ENCODE measurements around the gene TAF8.

The TAF8 gene

DNA sequence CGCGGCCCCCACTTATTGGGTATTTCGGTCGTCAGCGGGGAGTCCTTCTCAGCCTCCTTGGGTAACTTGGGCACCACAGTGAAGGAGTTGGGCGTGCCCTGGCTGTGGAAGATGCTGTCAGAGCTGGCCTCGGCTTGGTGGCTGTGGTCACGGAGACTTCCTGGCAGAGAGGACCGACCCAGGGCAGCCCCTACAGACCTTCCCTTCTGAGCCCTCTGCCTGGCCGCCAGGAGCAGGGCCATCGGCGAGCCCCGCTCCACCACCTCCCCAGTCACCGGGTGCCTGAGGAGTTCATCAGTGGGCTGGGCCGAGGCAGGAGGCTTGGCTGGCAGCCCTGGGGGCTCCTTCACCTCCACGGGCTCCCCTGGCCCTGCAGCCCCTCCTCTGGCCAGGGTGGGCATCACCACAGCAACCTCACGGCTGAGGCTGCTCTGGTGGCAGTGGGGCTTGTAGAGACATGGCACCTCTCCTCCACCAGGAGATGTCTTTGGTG lies 54.9 kb downstream of the TAF8 start:
- H3K4me3 ChIP-seq (ENCODE audit: low read depth, low read length): no peak overlapping the region
- no peak for DNase-seq (ENCODE audit: low read depth, low spot score)
- TF ChIP-seq CTCF (IDR thresholded peaks at IDR 0.05; ENCODE audit: low read depth, low read length): no peak
- in situ Hi-C loops (cut with HindIII; ENCODE audit: low sequenced_read_pairs): no loop called here

GRCh38 chr6:42105709-42106108 lies 55.4 kb downstream of the TAF8 start:
- no peak overlapping the region for H3K4me3 ChIP-seq (ENCODE audit: low read depth, low read length)
- in situ Hi-C loops (cut with HindIII; ENCODE audit: low sequenced_read_pairs): no loop called here
- no peak for TF ChIP-seq CTCF (IDR thresholded peaks at IDR 0.05; ENCODE audit: low read depth, low read length)
- no peak for DNase-seq (ENCODE audit: low read depth, low spot score)

DNA sequence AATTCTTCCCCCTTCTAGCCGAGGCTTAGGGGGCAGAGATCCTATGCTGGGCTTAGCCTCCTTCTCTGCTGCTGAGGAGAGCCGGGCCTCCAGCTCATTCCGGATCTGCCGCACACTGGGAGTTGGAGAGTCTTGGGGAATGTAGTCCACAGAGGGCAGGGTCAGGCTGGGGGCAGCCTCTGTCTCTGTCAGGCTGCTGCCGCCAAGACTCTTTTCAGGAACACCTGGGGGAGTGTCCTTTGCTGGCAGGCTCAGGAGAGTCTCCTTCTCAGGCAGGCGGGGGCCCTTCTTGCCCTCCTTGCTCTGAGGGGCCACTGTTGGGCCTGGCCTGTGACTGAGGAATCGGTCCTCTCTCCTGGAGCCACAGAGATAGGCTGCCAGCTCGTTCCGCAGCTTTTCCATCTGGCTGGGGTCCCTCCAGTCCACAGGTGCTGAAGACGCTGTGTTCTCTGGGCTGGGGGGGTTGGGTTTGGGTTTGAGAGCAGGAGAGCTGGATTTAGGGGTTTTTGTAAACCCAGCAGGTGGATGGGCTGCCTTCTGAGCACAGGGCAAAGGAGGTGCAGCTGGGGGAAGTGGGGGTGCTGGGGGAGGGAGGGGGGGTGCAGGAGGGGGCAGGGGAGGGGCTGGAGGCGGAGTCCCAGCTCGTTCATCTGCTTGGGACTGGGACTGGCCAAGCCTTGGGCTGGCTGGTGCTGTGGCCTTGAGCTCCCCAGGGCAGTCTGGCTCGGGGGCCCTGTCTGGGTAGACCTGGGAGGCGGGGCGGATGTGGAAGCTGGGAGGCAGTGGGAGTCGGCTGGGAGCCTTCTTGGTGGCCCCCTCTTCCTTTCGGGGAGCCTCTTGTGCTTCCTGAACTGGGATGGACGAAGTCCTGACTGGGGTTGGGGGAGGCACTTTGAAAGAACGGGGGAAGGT lies 56.0 kb downstream of the TAF8 start:
- in situ Hi-C loops (cut with HindIII; ENCODE audit: low sequenced_read_pairs): no loop called here
- H3K4me3 ChIP-seq (ENCODE audit: low read depth, low read length): no peak overlapping the region
- TF ChIP-seq CTCF (IDR thresholded peaks at IDR 0.05; ENCODE audit: low read depth, low read length): no peak
- DNase-seq (ENCODE audit: low read depth, low spot score): no peak

DNA sequence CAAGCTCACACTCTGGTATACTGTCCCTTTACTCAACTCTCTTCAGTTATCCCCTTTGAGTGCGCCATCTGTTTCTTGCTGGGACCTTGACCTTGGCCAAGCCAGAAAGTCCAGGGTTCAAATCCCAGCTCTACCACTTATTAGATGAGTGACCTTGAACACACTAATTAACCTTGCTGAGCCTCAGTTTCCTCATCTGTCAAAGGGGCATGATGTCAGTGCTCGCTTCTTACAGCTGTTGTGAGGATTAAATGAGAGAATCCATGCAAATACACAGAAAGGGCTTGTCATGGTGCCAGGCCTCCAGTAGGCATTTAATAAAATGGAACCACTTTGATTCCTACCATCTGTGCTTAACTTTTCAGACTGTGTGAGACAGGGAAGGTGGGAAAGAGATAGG lies 57.7 kb downstream of the TAF8 start:
- H3K4me3 ChIP-seq (ENCODE audit: low read depth, low read length): no peak overlapping the region
- in situ Hi-C loops (cut with HindIII; ENCODE audit: low sequenced_read_pairs): no loop called here
- DNase-seq (ENCODE audit: low read depth, low spot score): no peak
- TF ChIP-seq CTCF (IDR thresholded peaks at IDR 0.05; ENCODE audit: low read depth, low read length): no peak

DNA sequence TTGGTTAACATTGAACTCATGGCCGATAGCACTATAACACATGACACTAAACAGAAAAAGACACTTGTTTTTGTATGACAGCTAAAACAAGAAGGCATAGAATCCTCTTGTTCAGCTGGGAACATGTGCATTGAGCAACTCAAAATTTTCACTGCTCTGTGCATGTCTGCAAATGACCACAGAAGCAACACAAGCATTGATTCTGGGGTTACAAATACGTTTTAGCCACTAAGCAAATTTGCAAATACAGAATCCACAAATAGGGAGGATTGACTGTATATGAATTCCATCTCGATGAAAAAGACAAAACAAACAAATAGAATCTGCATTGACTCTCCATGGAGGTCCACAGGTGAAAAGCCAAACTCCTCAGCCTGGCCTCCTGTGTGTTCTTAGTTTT lies 60.4 kb downstream of the TAF8 start:
- no peak overlapping the region for H3K4me3 ChIP-seq (ENCODE audit: low read depth, low read length)
- in situ Hi-C loops (cut with HindIII; ENCODE audit: low sequenced_read_pairs): no loop called here
- TF ChIP-seq CTCF (IDR thresholded peaks at IDR 0.05; ENCODE audit: low read depth, low read length): no peak
- no peak for DNase-seq (ENCODE audit: low read depth, low spot score)

- DNase-seq (ENCODE audit: low read depth, low spot score): no peak
- TF ChIP-seq CTCF (IDR thresholded peaks at IDR 0.05; ENCODE audit: low read depth, low read length): no peak
- no peak overlapping the region for H3K4me3 ChIP-seq (ENCODE audit: low read depth, low read length)
- in situ Hi-C loops (cut with HindIII; ENCODE audit: low sequenced_read_pairs): no loop called here
Observed at GRCh38 chr6:42112351-42112750, 62.0 kb downstream of the TAF8 start.
